GM21619 (cell line): Measurements from ENCODE around the gene USP34.

Source experiments
- ATAC-seq: cut with Tn5 transposase; IDR thresholded peaks from one replicate; pipeline ENCODE4 v1.9.1; 2021; ENCODE audit not compliant: unreplicated experiment

Gene USP34

DNA sequence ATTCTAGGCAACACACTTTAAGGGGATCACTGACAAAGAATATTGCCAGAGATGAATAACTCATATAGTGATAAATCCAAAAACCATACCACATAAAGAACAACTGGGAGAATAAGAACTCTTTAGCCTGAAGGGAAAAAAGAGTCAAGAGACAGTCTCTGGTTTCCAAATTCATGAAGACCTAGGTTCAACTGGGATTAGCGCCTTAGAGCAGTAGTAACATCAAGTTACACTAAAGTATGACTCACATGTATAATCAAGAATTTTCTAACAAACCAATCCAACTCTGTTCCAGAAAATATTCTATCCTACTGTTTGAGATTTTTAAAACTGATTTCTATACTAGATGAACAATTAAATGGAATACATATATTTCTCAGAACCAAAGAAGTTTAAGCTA lies 93.8 kb downstream of the USP34 start:
- ATAC-seq: no peak

DNA sequence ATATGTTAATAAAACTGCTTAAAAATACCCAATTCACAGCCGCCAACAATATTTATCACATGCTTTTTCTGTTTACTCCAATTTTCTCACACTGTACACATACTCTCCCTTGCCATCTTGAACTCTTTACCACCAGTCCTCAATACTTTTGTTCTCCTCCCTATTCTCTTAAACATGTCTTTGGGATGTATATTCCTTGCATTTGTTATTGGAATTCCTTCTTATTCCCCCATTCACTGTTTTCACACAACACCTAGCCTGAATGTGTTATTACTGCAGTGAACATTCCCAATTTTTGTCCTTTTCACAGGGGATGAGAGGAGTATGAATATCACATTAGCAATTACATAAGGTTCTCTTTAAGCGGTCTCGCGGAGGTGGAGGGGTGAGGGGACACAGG lies 94.7 kb downstream of the USP34 start:
- ATAC-seq: no peak

DNA sequence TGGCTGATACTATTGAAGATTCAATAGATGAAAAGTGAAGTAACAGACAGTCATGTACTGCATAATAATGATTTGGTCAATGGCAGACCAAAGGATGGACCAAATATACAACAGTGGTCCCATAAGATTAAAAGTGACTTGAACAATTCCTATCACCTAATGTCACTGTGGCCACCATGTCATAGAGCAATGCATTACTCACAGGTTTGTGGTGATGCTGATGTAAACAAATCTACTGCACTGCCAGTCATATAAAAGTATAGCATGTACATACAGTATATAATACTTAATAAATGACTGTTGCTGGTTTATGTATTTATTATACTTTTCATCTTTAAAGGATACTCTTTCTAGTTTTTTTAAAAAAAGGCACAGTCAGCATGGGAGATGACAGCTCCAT lies 99.9 kb downstream of the USP34 start:
- no peak for ATAC-seq

DNA sequence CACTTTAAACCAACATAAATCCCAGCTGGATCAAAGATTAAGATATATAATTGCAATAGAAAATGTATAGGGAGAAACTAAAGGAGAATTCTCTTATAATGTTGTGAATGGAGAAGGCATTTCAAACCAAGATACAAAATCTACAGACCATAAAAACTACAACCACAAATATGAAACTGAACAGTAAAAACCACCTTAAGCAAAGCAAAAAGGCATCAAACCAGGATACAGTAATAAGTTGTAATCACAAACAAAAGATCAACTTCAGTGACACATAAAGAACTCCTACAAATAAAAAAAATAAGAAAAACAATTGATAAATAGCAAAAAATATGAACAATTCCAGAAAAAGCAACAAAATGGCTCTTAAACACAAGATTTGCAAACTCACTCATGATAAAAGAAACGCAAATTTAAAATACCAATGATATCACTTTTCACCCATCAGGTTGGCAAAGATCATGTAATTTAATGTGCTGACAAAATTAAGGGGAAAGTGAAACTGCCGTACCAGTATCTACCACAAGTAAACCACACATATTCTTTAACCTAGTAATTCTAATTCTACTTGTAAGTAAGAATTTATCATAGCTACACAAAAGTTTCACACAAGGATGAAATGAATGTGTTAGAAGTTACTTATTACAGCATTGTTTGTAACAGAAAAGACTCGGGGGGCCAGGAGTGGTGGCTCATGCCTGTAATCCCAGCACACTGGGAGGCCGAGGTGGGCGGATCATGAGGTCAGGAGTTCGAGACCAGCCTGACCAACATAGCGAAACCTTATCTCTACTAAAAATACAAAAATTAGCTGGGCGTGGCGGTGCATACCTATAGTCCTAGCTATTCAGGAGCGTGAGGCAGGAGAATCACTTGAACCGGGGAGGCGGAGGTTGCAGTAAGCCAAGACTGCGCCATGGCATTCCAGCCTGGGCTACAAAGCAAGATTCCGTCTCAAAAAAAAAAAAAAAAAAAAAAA lies 101.9 kb downstream of the USP34 start:
- ATAC-seq: no peak

DNA sequence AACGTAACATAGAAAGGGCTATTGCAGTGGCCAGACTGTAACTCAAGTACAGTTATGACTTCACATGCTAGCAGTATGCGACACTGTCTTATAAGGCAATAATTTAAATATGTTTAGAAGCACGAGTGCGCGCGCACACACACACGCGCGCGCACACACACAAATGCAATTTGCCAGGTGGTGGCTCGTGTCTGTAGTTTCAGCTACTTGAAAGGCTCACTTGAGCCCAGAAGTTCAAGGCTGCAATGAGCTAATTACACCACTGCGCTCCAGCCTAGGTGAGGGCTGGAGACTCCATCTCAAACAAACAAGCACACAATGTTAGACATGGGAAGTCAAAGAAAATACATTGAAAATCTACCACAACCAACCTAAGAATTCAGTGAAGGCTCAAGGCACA lies 103.7 kb downstream of the USP34 start:
- ATAC-seq: no peak

DNA sequence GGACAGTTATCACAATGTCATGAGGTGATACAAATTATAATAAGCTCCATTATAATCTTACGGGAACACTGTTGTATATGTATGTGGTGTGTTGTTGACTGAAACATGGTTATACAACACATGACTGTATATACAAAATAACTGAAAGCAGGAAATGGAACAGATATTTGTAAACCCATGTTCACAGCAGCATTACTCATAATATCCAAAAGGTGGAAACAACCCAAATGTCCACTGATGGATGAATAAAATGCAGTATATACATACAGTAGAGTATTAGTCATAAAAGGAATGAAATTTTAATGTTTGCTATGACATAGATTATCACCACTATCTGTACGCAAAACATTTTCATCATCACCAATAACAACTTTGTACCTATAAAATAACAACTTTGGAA lies 107.3 kb downstream of the USP34 start:
- ATAC-seq: no peak

DNA sequence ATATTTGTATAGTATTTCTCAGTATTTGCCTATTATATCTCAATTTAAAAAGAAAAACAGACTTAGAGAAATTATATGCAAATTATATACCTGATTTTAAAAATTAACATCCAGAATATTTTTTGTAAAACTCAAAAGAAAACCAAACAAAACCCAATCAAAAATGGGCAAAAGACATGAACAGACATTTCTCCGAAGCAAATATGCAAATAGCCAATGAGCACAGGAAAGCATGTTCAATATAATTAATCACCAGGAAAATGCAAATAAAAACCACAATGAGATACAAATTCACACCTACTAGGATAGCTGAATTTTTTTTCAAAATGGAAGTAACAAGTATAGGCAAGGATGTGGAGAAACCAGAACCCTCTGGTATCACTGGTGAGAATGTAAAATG lies 108.0 kb downstream of the USP34 start:
- ATAC-seq: no peak

DNA sequence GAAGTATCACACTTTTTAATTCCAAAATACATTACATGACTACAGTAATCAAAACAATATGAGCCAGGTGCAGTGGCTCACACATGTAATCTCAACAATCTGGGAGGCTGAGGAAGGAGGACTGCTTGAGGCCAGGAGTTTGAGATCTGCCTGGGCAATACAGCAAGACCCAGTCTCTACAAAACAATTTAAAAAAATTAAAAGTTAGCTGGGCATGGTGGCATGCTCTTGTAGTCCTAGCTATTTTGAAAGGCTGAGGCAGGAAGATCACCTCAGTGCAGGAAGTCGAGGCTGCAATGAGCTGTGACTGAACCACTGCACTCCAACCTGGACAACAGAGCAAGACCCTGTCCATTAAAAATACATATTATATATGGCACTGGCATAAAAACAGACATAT lies 109.8 kb downstream of the USP34 start:
- no peak for ATAC-seq

DNA sequence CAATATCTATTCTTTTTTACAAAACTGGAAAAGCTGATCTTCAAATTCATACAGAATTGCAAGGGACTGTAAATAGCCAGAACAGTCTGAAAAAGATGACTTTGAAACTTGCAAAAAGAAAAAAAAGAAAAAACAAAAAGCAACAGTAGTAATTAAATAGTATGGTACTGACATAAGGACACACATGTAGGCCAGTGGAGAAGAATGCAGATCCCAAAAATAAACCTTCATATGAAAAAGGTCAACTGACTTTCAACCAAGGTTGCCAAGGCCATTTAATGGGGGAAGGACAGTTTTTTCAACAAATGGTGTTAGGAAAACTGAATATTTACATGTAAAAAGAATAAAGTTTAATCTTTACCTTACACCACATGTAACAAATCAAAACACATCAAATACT lies 111.8 kb downstream of the USP34 start:
- no peak for ATAC-seq

DNA sequence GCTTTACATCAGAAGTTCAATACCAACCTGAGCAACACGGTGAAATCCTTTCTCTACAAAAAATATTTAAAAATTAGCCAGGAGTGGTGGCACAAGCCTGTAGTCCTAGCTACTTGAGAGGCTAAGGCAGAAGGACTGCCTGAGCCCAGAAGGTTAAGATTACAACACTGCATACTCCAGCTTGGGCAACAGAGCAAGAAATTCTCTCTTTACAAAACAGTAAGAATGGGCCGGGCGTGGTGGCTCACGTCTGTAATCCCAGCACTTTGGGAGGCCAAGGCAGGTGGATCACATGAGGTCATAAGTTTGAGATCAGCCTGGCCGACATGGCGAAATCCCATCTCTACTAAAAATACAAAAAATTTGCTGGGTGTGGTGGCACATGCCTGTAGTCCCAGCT lies 113.2 kb downstream of the USP34 start:
- ATAC-seq: no peak

DNA sequence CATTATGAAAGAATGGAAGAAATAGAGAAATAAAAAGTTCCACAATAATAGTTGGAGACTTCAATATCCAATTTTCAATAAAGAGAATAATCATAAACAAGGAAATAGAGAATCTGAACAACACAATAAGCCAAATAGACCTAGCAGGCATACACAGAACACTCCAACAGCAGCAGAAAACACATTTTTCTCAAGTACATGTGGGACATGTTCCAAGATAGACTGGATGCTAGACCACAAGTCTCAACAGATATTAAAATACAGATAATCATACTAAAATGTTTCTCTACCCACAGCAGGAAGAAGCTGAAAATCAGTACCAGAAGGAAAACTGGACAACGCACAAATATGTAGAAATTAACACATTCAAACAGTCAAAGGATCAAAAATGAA lies 113.9 kb downstream of the USP34 start:
- no peak for ATAC-seq

DNA sequence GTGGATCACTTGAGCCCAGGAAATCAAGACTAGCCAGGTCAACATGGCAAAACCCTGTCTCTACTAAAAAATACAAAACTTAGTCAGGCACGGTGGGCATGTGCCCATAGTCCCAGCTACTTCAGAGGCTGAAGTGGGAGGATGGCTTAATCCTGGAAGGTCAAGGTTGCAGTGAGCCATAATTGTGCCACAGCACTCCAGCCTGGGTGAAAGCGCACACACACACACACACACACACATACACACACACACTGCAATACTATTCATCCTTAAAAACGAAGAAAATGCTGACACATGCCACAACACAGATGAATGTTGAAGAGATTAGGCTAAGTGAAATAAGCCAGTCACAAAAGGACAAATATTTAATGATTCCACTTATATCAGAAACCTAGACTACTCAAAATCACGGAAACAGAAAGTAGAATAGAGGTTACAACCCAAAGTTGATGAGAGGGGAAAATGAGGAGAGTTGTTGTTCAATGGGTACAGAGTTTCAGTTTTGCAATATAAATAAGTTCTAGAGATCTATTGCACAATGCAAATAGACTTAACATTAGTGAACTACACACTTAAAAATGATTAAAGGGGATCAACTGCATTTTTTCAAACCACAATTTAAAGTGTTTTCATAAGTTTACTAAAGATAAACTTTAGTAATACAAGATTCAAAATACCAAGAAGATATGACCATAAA lies 114.5 kb downstream of the USP34 start:
- no peak for ATAC-seq

DNA sequence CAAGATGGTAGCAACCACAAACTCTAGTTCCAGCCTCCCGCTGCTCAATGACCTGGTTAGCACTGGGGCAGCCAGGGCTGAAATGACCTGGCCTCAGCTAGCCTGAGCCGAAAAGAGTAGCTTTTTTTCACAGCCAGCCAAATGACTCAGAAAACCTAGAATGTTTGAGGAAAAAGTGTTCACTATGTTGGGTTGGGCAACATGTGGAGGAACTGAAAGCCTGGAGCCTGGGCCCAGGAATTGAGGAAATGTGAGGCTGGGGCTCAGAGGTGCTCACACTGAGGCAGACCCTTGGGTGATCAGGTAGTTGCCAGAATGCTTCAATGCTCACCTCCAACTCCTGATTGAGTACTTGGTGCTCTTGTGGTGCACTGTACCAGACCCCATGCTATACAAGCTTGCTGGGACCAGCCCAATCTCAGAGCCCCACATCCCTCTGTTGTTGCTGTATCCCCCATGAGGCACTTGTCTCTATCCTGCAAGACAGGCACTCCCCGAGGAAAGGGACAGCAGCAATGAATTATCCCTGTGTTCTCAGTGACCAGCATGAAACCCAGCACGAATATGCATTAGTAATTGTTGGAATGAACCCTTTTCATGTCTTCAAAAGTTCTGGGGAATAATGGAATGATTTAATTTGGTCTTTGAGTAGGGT lies 116.2 kb downstream of the USP34 start:
- ATAC-seq: no peak

DNA sequence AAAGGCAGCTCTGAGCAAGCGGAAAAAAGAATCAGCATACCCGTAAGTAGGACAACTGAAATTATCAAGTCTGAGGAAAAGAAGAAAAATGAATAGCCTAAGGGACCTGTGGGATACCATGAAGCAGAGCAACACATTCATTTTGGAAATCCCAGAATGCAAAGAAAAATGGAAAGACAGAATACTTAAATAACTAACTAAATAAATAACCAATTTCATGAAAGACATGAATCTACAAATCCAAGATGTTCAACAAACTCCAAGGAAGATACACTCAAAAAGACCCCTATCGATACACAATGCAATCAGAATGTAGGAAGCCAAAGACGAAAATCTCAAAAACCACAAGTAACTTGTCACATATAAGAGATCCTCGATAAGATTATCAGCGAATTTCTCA lies 117.0 kb downstream of the USP34 start:
- ATAC-seq: no peak

DNA sequence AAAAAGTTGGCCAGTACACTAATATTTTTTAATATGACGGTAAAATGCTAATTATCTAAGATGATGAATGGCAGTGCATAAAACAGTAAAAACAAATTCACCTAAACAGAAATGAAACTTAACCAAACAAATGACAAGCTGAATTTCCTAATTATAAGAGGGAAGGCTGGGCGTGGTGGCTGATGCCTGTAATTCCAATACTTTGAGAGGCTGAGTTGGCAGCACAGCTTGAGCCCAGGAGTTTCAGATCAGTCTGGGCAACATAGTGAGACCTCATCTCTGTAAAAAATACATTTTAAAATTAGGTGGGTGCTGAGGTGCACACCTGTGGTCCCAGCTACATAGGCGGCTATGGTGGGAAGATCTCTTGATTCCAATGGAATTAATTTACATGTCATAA lies 120.1 kb downstream of the USP34 start:
- no peak for ATAC-seq

DNA sequence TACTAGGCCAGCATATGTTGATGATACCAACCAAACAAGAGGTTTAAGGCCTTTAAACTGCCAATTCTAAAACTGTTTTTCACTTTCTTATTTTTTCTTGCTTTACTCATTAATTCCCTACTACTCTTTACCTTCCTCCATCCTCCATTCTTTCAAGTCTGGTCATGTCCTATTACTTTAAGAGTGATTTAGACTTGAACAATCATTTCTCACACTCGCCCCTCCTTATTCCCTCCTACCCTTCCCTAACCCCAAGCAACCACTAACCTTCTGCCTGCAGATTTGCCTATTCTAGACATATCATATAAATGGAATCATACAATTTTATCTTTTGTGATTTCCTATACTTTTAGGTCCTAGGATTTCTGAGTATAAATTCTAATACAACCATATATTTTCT lies 127.7 kb downstream of the USP34 start:
- no peak for ATAC-seq

DNA sequence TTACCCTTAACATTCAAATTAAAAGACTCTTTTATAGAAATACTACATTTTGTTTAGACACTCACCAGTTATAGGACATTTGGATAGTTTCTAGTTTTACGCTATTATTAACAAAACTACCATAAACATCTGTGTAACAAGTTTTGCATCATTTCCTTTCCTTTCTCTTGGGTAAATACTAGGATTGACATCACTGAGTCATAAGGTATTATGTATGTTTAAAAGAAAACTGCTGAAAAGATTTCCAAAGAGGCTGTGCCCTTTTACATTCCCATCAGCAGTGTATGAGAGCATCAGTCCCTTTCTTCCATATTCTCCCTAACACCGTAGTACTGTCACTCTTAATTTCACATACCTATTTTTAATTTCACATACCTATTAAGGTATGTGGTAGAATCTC lies 130.6 kb downstream of the USP34 start:
- ATAC-seq: no peak

DNA sequence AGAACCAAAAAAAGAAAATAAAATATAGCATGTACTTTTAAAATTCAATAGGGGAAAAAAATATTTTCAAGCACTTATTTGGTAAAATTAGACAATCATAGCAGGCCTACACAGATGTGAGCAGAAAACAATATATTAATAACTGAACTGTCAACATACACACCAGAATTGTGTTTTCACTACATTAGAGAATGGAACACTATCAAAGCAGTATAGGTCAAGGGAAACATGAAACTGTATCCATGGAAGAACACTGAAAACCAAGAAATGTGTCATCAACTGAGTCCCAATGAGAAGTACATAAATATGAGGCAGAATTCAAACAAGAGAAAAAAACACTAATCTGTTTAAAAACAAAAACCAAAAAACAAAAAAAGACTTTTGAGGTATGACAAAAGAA lies 132.4 kb downstream of the USP34 start:
- no peak for ATAC-seq

DNA sequence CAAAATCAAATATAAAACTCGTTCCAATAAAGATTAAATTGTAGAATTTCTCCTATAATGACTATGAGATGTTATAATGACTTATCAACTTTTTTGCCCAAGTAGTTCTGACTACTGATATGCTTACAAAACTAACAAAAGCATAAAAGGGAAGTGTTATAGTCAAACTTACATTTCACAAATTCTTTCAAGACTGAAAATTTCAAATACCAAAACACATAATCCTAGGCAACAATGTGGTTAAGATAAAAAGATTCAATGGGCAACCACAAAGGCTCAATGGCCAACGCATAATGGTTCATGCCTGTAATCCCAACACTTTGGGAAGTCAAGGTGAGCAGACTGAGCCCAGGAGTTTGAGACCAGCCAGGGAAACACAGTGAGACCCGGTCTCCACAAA lies 135.7 kb downstream of the USP34 start:
- ATAC-seq: no peak

DNA sequence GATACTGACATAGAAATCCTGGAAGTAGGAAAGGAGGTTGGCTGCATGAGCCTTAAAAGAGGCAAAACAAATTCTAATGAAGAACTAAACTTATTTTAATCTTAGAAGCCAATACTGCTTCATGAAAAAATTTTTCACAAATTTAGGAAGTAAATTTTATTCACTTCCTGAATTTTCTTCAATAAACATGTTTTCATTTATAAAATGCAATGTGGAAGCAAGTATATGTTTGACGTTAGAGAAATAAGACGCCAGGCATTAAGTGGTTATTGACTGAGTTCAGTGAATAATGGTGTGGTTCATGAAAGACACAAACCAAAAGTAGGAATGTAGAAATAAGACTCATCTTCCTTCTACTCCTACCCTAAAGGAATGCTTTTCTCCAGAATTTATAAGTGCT lies 136.4 kb downstream of the USP34 start:
- ATAC-seq: no peak

DNA sequence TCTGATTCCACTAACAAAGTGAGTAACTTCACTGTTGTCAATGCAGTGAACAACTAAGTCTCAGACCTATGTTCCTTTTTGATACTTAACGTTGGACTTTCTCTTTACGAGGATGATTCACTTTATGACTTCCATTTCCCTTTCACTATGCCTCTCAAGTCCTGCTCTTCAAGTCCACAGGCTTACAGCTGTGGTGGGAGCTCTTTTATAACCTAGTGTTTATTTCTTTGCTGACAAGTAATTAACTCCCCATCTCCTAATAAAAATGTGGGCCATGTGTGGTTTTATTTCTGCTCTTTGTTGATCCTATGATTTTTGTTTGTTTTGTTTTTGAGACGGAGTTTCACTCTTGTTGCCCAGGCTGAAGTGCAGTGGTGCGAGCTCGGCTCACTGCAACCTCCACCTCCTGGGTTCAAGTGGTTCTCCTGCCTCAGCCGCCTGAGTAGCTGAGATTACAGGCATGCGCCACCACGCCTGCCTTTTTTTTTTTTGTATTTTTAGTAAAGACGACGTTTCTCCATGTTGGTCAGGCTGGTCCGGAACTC lies 142.1 kb downstream of the USP34 start:
- ATAC-seq: no peak

DNA sequence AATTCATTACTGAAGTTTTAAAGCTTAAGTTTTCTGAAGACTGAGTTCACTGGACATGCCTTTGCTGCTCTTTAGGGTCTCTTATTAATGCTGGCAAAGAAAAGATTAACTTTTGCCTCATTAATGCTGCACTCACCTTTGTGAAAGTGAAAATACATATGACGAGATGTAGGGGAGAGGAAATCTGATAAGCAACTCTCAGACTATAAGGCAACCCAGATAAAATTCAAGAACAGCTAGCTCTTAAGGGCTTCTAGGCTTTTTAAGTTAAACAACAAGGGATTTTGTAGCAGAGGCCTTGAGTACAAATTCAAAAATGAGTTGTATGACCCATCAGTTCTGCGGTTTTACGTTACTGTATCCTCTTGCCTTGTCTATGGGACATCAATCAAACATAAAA lies 143.7 kb downstream of the USP34 start:
- no peak for ATAC-seq
